Adrenal gland (tissue), 19 donors: ENCODE measurements around the gene RNU1-1. TPM values are rescaled to one million over a fixed set of nuclear protein-coding genes. Genes with fewer than 3 reads are reported as not detected.
"Not testable (repeated sequence)": the region's sequence is repeated elsewhere in the genome, so short reads cannot be mapped to it uniquely, and the experiment has no call there.

ENCODE experiments used
- DNase-seq, 7 donors: peaks; one replicate each; pipeline ENCODE4 v3.0.0-alpha.2; 2019 to 2020
- H3K27ac ChIP-seq, 5 donors: fragments of 200-600 bp; sonication (generic) in 4 of 5; 1 replicate in 3 of 5; 2 replicates in 2 of 5; pipeline versions ENCODE4 v1.5.1 to v1.8.0; 2016 to 2020; ENCODE audit warnings: mild to moderate bottlenecking in 1 of 5
- H3K27me3 ChIP-seq: fragments of 200-600 bp; 2 replicates; pipeline ENCODE4 v1.8.0; 2021
- H3K36me3 ChIP-seq, 2 donors: fragments of 200-600 bp; replicated peaks in 1 of 2; 1 replicate in 1 of 2; 2 replicates in 1 of 2; pipeline versions ENCODE4 v1.5.1 to v1.8.0; 2018 to 2022
- H3K4me1 ChIP-seq, 2 donors: fragments of 200-600 bp; replicated peaks in 1 of 2; 1 replicate in 1 of 2; 2 replicates in 1 of 2; pipeline versions ENCODE4 v1.5.1 to v1.8.0; 2018 to 2021
- H3K4me3 ChIP-seq, 4 donors: fragments of 200-600 bp; sonication (generic) in 3 of 4; one replicate each; pipeline ENCODE4 v1.5.1; 2016 to 2018
- H3K9me3 ChIP-seq, 3 donors: fragments of 200-600 bp; sonication (generic) in 1 of 3; replicated peaks in 1 of 3; 1 replicate in 2 of 3; 2 replicates in 1 of 3; pipeline versions ENCODE4 v1.5.1 to v1.8.0; 2016 to 2021
- POLR2A ChIP-seq, 2 donors: fragments of 450-650 bp; IDR thresholded peaks; one replicate each; pipeline ENCODE4 v1.6.1; 2017; ENCODE audit warnings: antibody characterized with exemption in 2 of 2, mild to moderate bottlenecking in 2 of 2, moderate library complexity in 1 of 2
- WGBS, 4 donors: extraction: QIAGEN DNeasy Blood & Tissue Kit in 2 of 4; methylation state at CpG; one replicate each; pipeline versions ENCODE4 v1.1.5 to v1.1.7; 2013 to 2017; 5-methylcytosine and 5-hydroxymethylcytosine counted together
- intact Hi-C, 2 donors: fragments of 100-400 bp; cut with DNase I; formaldehyde crosslinking; loops; one replicate each; pipeline versions ENCODE4 v1.14.1 to v1.15.0; 2022 to 2023
- long read RNA-seq, 10 donors: library from polyadenylated mRNA in 3 of 10; unstranded in 2 of 10; stranded (forward) in 1 of 10; transcript quantifications; one replicate each; pipeline ENCODE4 v2.0.0 and lab custom pipeline, GENCODE V29; 2021 to 2026
- polyA plus RNA-seq, 3 donors: library from polyadenylated mRNA; stranded (reverse); fragments of 200-250 nt in 2 of 3; fragments of 350-450 nt in 1 of 3; fragmentation: Illumina TruSeq in 1 of 3; extraction: RNeasy Lipid Tissue Mini Kit (QIAGEN cat#74804) in 1 of 3; gene quantifications; one replicate each; pipeline ENCODE4 v1.2.3, GENCODE V29; 2013 to 2014
- total RNA-seq, 9 donors: library from RNA; depleted of rRNA in 4 of 9; stranded (reverse); fragments of >200 nt in 4 of 9; fragments of 120-200 nt in 1 of 9; fragmentation: NEBNext Ultra II Directional in 1 of 9; extraction: Animal tissue kit (Norgen Biotek cat#: 25700) in 1 of 9; gene quantifications; one replicate each; pipeline versions ENCODE4 v1.1.0 to v1.2.4, GENCODE V29; 2013 to 2023
- donor health status: healthy with polysubstance abuse.
- donor health status: Bipolar disorder and iron deficiency.
- donor health status: DM: yes; HTN: yes; CAD: no.
- donor health status: DM: no; HTN: no; CAD: no.
- donor health status: DM: no; HTN: no; CAD: no.
- donor health status: DM: yes; HTN: yes; CAD: no.

RNU1-1 gene
- 1,000 to 10,000 TPM in 4 of 9 donors, 100 to 1,000 TPM in 1, under 1 TPM in 3, not detected in 1; under 0.01 to 5,330 (median 1,268) TPM for total RNA-seq
- not detected for polyA plus RNA-seq
- long read RNA-seq, donor 1: 0 reads
- long read RNA-seq, donor 2, partial matches to known transcripts: 0 of 1 reads
- long read RNA-seq, donor 2, other reads (novel, unspliced or antisense): 0 of 1 reads
- long read RNA-seq, donor 3: 0 reads
- long read RNA-seq, donor 4: 0 reads
- long read RNA-seq, donor 5: 0 reads
- long read RNA-seq, donor 6: 0 reads
- long read RNA-seq, donor 7: 0 reads
- long read RNA-seq, donor 8: 0 reads
- long read RNA-seq, donor 9, partial matches to known transcripts: 0 of 1 reads
- long read RNA-seq, donor 9, other reads (novel, unspliced or antisense): 0 of 1 reads
- long read RNA-seq, donor 10: 0 reads

GRCh38 chr1:16514107-16515055, at the start of gene RNU1-1:
TSS of gene RNU1-1 (minus strand) at chr1:16514285.
- H3K27ac ChIP-seq: peak within 1 kb of the TSS; percentile 17 to 96 (median 62)
- peak; percentile 34 to 45 for TF ChIP-seq POLR2A (IDR thresholded peaks at IDR 0.05)
- WGBS, 4 donors: 1 to 4% (median 1%) methylated on average over 14 to 37 of the region's 40 CpGs
- H3K27me3 ChIP-seq, H3K36me3 ChIP-seq, H3K4me1 ChIP-seq, intact Hi-C loops, H3K9me3 ChIP-seq: not testable (repeated sequence)
- DNase-seq: peak; percentile 60 to 93 (median 86)
- peak within 1 kb of the TSS in 1 of 4 donors; percentile 62 for H3K4me3 ChIP-seq

DNA sequence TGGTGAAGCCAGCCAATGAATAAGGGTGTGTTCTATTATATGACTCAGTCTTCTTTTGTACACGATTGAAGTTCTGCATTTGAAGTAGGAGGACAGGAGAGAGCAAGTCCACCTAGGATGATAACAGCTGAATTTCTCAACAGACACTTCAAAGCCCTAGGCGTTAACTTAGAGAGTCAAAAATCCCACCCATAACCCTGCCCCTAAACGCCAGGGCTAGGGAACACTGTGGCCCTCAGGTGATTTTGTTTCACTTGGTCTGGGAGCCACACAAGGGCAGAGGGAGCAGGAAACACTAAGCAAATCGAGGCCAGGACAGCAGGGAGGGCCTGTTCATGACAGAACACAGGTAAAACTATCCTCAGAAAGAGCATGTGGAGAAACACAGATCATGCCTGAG, 47.0 kb upstream of the RNU1-1 start:
- H3K4me3 ChIP-seq, H3K4me1 ChIP-seq, DNase-seq, H3K36me3 ChIP-seq, H3K27ac ChIP-seq, H3K27me3 ChIP-seq, intact Hi-C loops, H3K9me3 ChIP-seq: not testable (repeated sequence)
- WGBS, 4 donors: 70 to 76% (median 76%) methylated on average over 2 to 4 of the region's 4 CpGs

DNA sequence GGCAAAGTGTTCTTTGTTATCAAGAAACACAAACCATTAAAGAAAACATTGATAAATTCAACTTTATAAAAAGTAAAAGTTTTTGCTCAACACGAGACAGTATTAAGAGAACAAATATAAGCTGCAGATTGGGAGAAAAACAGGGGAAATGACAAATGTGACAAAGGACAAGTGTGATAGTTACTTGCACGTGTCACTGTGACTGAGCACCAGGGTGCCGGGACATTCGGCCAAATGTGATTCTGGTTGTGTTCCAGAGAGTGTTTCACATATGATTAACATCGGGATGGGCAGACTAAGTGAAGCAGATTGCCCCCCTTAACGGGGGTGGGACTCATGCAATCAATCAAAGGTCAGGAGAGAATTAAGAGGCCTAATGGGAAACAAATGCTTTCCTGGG, 46.4 kb upstream of the RNU1-1 start:
- DNase-seq, H3K4me1 ChIP-seq, H3K27ac ChIP-seq, H3K4me3 ChIP-seq, H3K9me3 ChIP-seq, H3K27me3 ChIP-seq, intact Hi-C loops, H3K36me3 ChIP-seq: not testable (repeated sequence)
- 53 to 64% (median 56%) methylated on average over 3 to 6 of the region's 6 CpGs for WGBS, 4 donors

DNA sequence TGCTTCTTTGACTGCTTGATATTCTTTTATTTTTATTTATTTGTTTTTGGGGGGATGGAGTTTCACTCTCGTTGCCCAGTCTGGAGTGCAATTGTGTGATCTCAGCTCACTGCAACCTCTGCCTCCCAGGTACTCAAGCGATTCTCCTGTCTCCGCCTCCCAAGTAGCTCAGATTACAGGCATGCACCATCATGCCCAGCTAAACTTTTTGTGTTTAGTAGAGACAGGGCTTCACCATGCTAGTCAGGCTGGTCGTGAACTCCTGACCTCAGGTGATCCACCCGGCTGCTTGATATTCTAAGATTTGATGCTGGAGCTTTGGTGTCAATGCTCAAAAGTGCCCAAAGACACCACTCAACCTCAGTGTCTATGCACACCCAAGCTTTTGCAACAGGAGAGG, 45.6 kb upstream of the RNU1-1 start:
- H3K27me3 ChIP-seq, intact Hi-C loops: not testable (repeated sequence)
- no CpG with 5 or more reads among the region's 5 CpGs for WGBS, 4 donors

GRCh38 chr1:16557034-16557433, 42.9 kb upstream of the RNU1-1 start:
- H3K9me3 ChIP-seq, H3K36me3 ChIP-seq, DNase-seq, H3K4me3 ChIP-seq, H3K27me3 ChIP-seq, intact Hi-C loops, H3K4me1 ChIP-seq: not testable (repeated sequence)
- 64 to 87% (median 85%) methylated on average over 3 of the region's 3 CpGs; no CpG with 5 or more reads in 1 of the 4 donors for WGBS, 4 donors
- H3K27ac ChIP-seq: peak overlapping the region in 1 of 5 donors; percentile 27

More for the DNA sequence above, 45.6 kb upstream of the RNU1-1 start:
- not testable (repeated sequence) for DNase-seq, H3K9me3 ChIP-seq, H3K4me3 ChIP-seq, H3K36me3 ChIP-seq, H3K27ac ChIP-seq, H3K4me1 ChIP-seq

- H3K27ac ChIP-seq, H3K4me1 ChIP-seq, H3K27me3 ChIP-seq, intact Hi-C loops, H3K4me3 ChIP-seq, H3K9me3 ChIP-seq, DNase-seq, H3K36me3 ChIP-seq: not testable (repeated sequence)
- 92 to 96% (median 95%) methylated on average over 9 of the region's 11 CpGs for WGBS, 4 donors
Observed at GRCh38 chr1:16553244-16553643, 39.2 kb upstream of the RNU1-1 start.

DNA sequence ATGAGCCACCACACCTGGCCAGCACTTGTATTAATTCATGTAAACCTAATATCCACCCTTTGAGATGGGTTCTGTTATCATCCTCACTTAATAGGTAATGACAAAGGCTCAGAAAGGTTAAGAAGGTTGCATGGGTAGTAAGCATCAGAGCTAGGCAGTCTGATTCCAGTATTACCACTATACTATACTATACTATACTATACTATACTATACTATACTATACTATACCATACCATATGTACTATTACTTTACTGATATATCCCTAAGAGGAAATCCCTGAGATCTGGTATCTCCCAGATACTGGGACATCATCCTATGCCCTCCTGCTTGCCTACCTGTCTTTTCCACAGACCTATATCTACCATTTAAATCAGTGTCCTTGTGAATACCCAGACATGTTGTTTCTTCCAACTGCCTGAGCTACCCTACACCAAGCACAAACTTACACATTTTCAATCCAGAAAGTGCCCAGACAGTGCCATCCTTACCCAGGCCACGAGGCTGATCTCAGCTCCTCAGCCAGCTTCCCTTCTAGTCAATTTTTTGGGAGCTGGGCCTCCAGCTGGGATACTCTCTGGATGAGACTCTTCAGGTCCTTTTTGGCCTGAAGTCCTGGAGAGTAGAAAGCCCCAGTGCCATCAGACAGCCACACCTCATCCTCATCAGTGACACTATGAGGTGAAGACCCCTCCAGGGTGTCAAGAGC, 36.3 kb upstream of the RNU1-1 start:
- H3K9me3 ChIP-seq, H3K27me3 ChIP-seq, H3K4me1 ChIP-seq, H3K36me3 ChIP-seq, H3K4me3 ChIP-seq, H3K27ac ChIP-seq, intact Hi-C loops, DNase-seq: not testable (repeated sequence)
- WGBS, 4 donors: 80 to 82% (median 82%) methylated on average over 1 of the region's 1 CpG; no CpG with 5 or more reads in 1 of the 4 donors

DNA sequence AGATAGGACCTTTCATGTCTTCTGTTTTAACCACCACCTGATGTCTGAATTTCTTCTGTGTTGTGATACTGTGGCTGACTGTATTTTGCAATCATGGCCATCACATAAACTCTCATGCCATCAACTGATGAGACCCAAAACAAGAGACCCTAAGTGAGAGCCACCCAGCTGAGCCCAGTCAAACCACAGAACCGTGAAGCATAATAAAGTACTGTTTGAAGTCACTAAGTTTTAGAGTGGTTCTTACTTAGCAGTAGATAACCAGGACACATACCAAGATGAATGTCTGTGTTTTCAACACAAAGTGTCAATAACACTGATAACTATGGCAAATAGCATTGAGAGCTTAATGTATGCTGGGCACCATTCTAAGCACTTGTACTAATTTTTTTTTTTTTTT, 35.5 kb upstream of the RNU1-1 start:
- not testable (repeated sequence) for DNase-seq, H3K27me3 ChIP-seq, H3K4me1 ChIP-seq, H3K9me3 ChIP-seq, H3K36me3 ChIP-seq, H3K27ac ChIP-seq, H3K4me3 ChIP-seq
- intact Hi-C loops: loop anchor here in 1 of 2 donors (10.0 kb wide), 1 partner anchor 175 kb away; no protein-coding TSS in a partner anchor
- 79 to 100% (median 88%) methylated on average over 1 of the region's 1 CpG for WGBS, 4 donors

DNA sequence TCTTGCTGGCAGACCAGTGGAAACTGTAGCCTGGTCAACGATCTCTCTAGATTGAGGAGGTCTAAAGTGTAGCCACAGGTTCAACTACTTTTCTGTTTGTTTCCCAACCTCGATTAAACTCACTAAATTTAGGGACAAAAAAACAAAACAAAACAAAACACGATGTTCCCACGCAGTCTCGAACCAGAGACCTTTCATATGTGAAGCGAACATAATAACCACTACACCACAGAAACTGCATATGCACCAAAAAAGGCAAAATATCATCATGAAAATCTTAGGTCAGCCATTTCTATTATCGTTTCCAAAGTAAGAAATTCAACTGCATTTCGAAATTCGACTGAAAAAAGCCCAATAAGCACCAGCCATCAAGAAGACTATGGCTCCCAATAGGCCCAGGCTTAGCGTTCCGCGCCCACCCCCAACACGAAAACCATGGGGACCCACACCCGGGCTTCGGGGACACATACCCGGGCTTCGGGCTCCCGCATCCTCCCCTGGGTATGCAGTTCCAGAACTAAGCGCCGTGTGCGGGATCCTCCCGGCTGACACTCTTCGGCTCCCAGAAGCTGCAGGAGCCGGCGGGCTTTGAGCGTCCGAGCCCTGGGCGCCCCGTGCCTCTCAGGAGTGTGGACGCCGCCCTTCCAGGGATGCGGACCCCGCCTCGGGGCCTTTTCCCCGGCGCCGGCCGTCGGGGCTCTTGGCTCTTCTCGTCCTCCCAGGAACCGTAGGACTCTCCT, 33.6 kb upstream of the RNU1-1 start:
- DNase-seq, H3K4me1 ChIP-seq, H3K36me3 ChIP-seq, H3K9me3 ChIP-seq, H3K27me3 ChIP-seq, H3K27ac ChIP-seq, H3K4me3 ChIP-seq: not testable (repeated sequence)
- intact Hi-C loops: loop anchor here in 1 of 2 donors (10.0 kb wide), 1 partner anchor 177 kb away; no protein-coding TSS in a partner anchor
- 61 to 83% (median 69%) methylated on average over 2 to 25 of the region's 41 CpGs for WGBS, 4 donors
